Lower leg skin (tissue), 4 donors: ENCODE data around the gene UNC5C. TPM values are rescaled to one million over a fixed set of nuclear protein-coding genes. Genes with fewer than 3 reads are reported as not detected.

Experiments
- DNase-seq, 2 donors: peaks; one replicate each; pipeline ENCODE4 v3.0.0-alpha.2; 2019; ENCODE audit warnings: low spot score in 2 of 2
- H3K4me3 ChIP-seq: fragments of 200-600 bp; sonication (generic); 2 replicates; pipeline ENCODE4 v1.5.1; 2017; ENCODE audit warnings: mild to moderate bottlenecking, low read depth; ENCODE audit not compliant: poor library complexity, severe bottlenecking
- POLR2A ChIP-seq, 2 donors: fragments of 450-650 bp; IDR thresholded peaks; one replicate each; pipeline ENCODE4 v1.6.1; 2016 to 2017; ENCODE audit warnings: antibody characterized with exemption in 2 of 2, mild to moderate bottlenecking in 1 of 2, moderate library complexity in 1 of 2
- WGBS, 2 donors: methylation state at CpG; one replicate each; pipeline ENCODE4 v1.1.5; 2018; 5-methylcytosine and 5-hydroxymethylcytosine counted together
- intact Hi-C: fragments of 100-400 bp; cut with DNase I; formaldehyde crosslinking; loops from one replicate; pipeline ENCODE4 v1.15.0; 2023; ENCODE audit warnings: low total_unique reads
- total RNA-seq, 4 donors: library from RNA; depleted of rRNA; stranded (reverse); fragments of >200 nt; gene quantifications; one replicate each; pipeline ENCODE4 v1.1.0, GENCODE V29; 2016
- TF ChIP-seq, protein P1 (sequence below), 3 donors: fragments of 450-650 bp; IDR thresholded peaks; one replicate each; pipeline ENCODE4 v1.5.1; 2016; ENCODE audit warnings: antibody characterized with exemption in 3 of 3, mild to moderate bottlenecking in 3 of 3, moderate library complexity in 2 of 3

Gene UNC5C
- total RNA-seq, 4 donors from 2014 or later, result 0.34 to 1.8 (median 1.2) TPM

DNA sequence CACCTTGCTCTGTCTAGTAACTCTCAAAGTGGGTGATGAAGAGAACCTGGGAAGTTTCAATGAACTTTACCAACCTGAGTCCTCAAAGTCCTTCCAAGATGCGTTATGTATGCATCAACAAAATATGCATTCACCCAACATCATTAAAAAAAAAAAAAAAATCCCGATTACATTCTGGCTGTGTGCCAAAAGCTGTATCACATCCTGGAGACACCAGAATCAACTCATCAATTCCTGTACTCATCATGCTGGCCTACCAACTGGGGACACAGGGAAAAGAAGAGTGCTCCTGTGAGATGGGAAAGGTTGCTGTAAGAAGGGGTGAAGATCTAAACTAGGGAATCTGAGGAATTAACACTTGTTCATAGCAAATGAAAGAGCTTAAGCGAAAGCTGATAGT, 16.5 kb downstream of the UNC5C start:
- WGBS, 2 donors, result 86 to 95% methylated on average over 3 of the region's 3 CpGs
- intact Hi-C loops, result no loop called here
- no peak for DNase-seq
- H3K4me3 ChIP-seq, result no peak overlapping the region
- TF ChIP-seq POLR2A (IDR thresholded peaks at IDR 0.05), result no peak
- TF ChIP-seq, protein P1, sequence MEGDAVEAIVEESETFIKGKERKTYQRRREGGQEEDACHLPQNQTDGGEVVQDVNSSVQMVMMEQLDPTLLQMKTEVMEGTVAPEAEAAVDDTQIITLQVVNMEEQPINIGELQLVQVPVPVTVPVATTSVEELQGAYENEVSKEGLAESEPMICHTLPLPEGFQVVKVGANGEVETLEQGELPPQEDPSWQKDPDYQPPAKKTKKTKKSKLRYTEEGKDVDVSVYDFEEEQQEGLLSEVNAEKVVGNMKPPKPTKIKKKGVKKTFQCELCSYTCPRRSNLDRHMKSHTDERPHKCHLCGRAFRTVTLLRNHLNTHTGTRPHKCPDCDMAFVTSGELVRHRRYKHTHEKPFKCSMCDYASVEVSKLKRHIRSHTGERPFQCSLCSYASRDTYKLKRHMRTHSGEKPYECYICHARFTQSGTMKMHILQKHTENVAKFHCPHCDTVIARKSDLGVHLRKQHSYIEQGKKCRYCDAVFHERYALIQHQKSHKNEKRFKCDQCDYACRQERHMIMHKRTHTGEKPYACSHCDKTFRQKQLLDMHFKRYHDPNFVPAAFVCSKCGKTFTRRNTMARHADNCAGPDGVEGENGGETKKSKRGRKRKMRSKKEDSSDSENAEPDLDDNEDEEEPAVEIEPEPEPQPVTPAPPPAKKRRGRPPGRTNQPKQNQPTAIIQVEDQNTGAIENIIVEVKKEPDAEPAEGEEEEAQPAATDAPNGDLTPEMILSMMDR (IDR thresholded peaks at IDR 0.05), result no peak

DNA sequence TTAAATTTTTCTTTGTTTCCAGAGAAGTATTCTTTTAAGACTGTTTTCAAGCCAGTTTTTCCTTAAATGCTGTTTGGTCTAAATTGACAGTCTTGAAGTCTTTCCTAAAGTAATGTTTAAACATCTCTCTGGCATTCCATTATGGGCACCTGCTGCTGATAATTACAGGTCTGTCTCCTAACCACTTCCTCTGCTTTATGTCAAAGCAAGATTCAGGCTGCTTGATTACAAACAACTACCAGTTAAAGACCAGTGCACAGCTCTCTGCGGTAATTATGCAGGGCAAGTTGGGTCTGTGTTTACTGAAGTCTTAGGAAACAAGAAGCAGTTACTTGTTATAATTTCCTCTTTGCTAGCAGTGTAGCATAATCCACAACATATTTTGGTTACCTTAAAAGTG, 17.6 kb downstream of the UNC5C start:
- intact Hi-C loops, result no loop called here
- WGBS, 2 donors, result 45 to 52% methylated on average over 1 of the region's 1 CpG
- no peak for TF ChIP-seq POLR2A (IDR thresholded peaks at IDR 0.05)
- DNase-seq, result no peak
- H3K4me3 ChIP-seq, result no peak overlapping the region

DNA sequence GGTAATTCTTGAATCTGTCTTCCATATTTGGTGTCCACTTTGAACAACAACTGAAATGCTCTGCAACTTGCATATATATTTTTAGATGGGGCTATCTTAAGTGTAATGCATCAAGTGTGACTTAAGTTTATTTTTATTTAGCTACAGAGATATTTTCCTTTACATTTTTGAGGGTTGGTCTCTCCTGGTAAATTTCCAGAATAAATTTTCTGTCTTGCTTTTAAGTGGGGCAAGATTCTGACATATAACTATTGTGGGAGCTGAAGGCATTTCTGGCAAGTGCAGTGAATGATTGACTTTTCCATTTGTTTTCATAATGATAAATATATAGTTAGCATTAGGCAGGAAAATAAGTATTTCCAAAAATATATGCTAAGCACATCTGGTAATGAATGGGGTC, 18.8 kb downstream of the UNC5C start:
- intact Hi-C loops, result no loop called here
- TF ChIP-seq POLR2A (IDR thresholded peaks at IDR 0.05), result no peak
- TF ChIP-seq, protein P1 (IDR thresholded peaks at IDR 0.05), result no peak
- no peak overlapping the region for H3K4me3 ChIP-seq
- DNase-seq, result no peak

DNA sequence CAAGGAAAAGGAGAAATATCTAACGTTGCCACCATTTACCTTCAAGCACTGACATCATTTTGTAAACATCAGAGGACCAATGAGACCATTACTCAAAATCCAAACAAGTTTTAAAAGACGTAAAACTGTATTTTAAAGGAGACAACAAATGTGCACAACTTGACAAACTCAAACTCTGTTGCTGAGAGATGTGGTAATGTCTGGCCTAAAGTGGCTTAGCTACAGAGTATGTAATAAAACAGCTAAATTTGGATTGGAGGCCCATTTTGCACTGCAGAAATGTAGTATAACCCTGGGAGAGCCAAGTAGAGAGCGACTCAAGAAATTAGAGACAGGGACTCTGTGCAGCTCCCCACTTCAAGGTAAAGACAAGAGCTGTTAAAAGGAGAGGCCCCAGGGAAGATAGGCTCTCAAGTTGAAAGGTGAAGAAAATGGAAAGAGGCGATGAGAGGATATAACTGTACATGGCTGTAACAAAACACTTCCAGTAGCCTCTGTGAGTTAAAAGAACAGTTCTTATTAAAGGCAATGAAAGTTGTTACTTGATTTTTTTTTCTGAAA, 20.3 kb downstream of the UNC5C start:
- TF ChIP-seq POLR2A (IDR thresholded peaks at IDR 0.05), result no peak
- TF ChIP-seq, protein P1 (IDR thresholded peaks at IDR 0.05), result no peak

DNA sequence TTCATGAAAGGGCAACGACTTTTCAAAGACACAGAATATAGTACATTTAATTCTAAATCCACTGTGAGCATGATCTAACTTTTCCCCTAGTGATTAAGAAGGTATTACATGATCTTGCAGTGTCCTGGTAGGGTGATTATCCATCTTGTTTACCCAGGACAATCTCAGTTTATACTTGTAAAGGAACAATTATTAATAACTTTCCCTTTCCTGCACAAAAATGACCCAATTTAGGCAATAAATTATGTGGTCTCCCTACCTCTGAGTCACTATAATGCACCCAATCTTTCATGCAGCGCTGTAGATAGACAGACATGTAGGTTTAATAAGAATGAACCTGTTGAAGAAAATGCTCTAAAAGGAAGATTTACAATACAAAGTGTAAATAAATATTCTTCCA, 22.7 kb downstream of the UNC5C start:
- H3K4me3 ChIP-seq, result no peak overlapping the region
- no peak for DNase-seq
- 83 to 87% methylated on average over 2 of the region's 2 CpGs for WGBS, 2 donors
- TF ChIP-seq, protein P1 (IDR thresholded peaks at IDR 0.05), result no peak
- TF ChIP-seq POLR2A (IDR thresholded peaks at IDR 0.05), result no peak
- intact Hi-C loops, result no loop called here

More for the DNA sequence above, 20.3 kb downstream of the UNC5C start:
- no peak overlapping the region for H3K4me3 ChIP-seq
- intact Hi-C loops, result no loop called here
- WGBS, 2 donors, result 70 to 80% methylated on average over 4 of the region's 4 CpGs
- no peak for DNase-seq

DNA sequence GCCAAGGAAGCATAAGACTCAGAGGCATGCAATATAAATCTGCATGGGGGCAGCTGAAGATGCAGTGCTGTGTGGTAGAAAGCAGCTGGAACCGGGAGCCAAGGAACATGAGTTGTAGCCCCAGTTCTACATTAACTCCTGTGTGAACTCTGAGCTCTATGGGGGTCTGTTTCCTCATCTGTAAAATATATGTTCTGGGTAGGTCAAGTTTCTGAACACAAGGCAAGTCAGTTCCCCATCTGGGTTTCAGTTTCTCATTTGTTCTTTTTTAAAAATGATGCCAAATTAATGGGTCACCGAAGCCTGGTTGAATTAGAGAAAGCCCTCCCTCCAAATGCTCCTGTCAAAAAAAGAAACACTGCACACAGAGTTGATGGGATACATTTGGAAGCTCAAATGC, 24.0 kb downstream of the UNC5C start:
- TF ChIP-seq POLR2A (IDR thresholded peaks at IDR 0.05), result no peak
- TF ChIP-seq, protein P1 (IDR thresholded peaks at IDR 0.05), result no peak
- intact Hi-C loops, result no loop called here
- 48 to 60% methylated on average over 2 of the region's 2 CpGs for WGBS, 2 donors

More for the DNA sequence above, 24.0 kb downstream of the UNC5C start:
- H3K4me3 ChIP-seq, result no peak overlapping the region
- no peak for DNase-seq
